ENCODE results near the gene IPO8.

- TF ChIP-seq POLR2AphosphoS5 (IDR thresholded peaks at IDR 0.05; ENCODE audit: low read depth, low read length) (no peak), TAF1 (IDR thresholded peaks at IDR 0.05; ENCODE audit: low read depth, low read length) (no peak), POLR2A (IDR thresholded peaks at IDR 0.05; ENCODE audit: low read depth, low read length) (no peak), PAX5 (IDR thresholded peaks at IDR 0.05; ENCODE audit: insufficient read depth, low read length, severe bottlenecking) (no peak)
Measured at GRCh38 chr12:30687265-30687986, 8.2 kb downstream of the IPO8 start.

Data from GM12891 (cell line).